Endodermal cell (in vitro differentiated cells): ENCODE results near the gene RTRAF. TPM values are rescaled to one million over a fixed set of nuclear protein-coding genes. Genes with fewer than 3 reads are reported as not detected.

Experiments used
- DNase-seq: peaks from one replicate; pipeline ENCODE4 v3.0.0-alpha.2; 2017
- H3K27ac ChIP-seq: 2 replicates; pipeline ENCODE4 v1.5.1; 2013; ENCODE audit warnings: mild to moderate bottlenecking, low read depth, low read length, moderate library complexity
- H3K27me3 ChIP-seq: 2 replicates; pipeline ENCODE4 v1.6.1; 2013; ENCODE audit warnings: mild to moderate bottlenecking, low read length, moderate library complexity; ENCODE audit not compliant: insufficient read depth, control insufficient read depth, poor library complexity, severe bottlenecking
- H3K36me3 ChIP-seq: 2 replicates; pipeline ENCODE4 v1.7.0; 2013; ENCODE audit warnings: mild to moderate bottlenecking, low read length, moderate library complexity; ENCODE audit not compliant: control insufficient read depth, insufficient read depth
- H3K4me1 ChIP-seq: one replicate; pipeline ENCODE4 v1.7.0; 2013; ENCODE audit warnings: low read length; ENCODE audit not compliant: control insufficient read depth, insufficient read depth
- H3K4me3 ChIP-seq: 2 replicates; pipeline ENCODE4 v1.5.1; 2013; ENCODE audit warnings: mild to moderate bottlenecking, low read length, moderate library complexity
- H3K9ac ChIP-seq: 2 replicates; pipeline ENCODE4 v1.6.1; 2013; ENCODE audit warnings: mild to moderate bottlenecking, low read length, moderate library complexity; ENCODE audit not compliant: poor library complexity, severe bottlenecking; ENCODE audit errors: extremely low read depth
- H3K9me3 ChIP-seq: 2 replicates; pipeline ENCODE4 v1.6.1; 2013; ENCODE audit warnings: mild to moderate bottlenecking, low read length, moderate library complexity; ENCODE audit not compliant: control insufficient read depth
- H3K27ac Mint-ChIP-seq: 2 replicates; pipeline ENCODE4 v1.8.0; 2020; ENCODE audit warnings: mixed read lengths
- H3K27me3 Mint-ChIP-seq: 2 replicates; pipeline ENCODE4 v1.8.0; 2021; ENCODE audit warnings: mild to moderate bottlenecking, mixed read lengths; ENCODE audit not compliant: insufficient read depth
- H3K36me3 Mint-ChIP-seq: 2 replicates; pipeline ENCODE4 v1.8.0; 2020; ENCODE audit warnings: low read depth, mixed read lengths
- H3K4me1 Mint-ChIP-seq: 2 replicates; pipeline ENCODE4 v1.8.0; 2020; ENCODE audit warnings: mixed read lengths
- H3K4me3 Mint-ChIP-seq: 2 replicates; pipeline ENCODE4 v1.8.0; 2020; ENCODE audit warnings: mild to moderate bottlenecking, moderate library complexity, mixed read lengths
- H3K9me3 Mint-ChIP-seq: 2 replicates; pipeline ENCODE4 v1.8.0; 2020; ENCODE audit warnings: mild to moderate bottlenecking, mixed read lengths
- WGBS, 2 experiments: methylation state at CpG; one replicate each; pipeline versions ENCODE4 v1.1.5 to v1.1.7; 2013; ENCODE audit warnings: missing lambda C conversion rate in 2 of 2, mixed read lengths in 1 of 2; ENCODE audit not compliant: insufficient coverage in 1 of 2, insufficient read length in 1 of 2; 5-methylcytosine and 5-hydroxymethylcytosine counted together
- total RNA-seq, 2 donors: library from RNA; stranded (reverse); fragmentation: NEBNext Ultra II Directional in 1 of 2; extraction: Animal tissue kit (Norgen Biotek cat#: 25700) in 1 of 2; gene quantifications; 2 replicates in 1 of 2; 3 replicates in 1 of 2; pipeline ENCODE4 v1.2.1, GENCODE V29; 2021
- TF ChIP-seq, protein P1 (sequence below): fragments of 200-600 bp; sonication (generic); conservative IDR thresholded peaks from 2 replicates; pipeline ENCODE4 v1.5.0; 2021; ENCODE audit warnings: antibody characterized with exemption, mild to moderate bottlenecking

RTRAF gene
- total RNA-seq, 2 donors from 2014 or later: 284 to 307 TPM

DNA sequence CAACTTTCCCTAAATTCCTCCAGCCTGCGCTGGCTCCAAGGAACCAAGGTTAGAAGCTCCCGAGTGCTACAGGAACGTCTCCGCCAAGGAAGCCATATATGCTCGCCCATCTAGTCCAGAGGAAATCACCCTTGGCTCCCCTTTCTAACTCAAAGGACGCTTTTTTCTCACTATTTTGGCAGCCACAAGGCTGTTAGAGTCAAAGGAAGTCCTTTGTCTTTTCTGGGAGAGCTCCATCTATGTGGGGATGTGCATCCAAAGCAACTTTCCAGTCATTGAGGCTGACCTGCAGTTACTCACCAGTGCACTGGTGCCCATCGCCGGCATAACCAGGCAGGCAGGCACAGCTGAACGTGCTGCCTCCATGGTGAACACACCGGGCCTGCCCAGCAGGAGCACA is 37.6 kb downstream of the RTRAF start:
- no peak overlapping the region for H3K27ac Mint-ChIP-seq
- TF ChIP-seq, protein P1, sequence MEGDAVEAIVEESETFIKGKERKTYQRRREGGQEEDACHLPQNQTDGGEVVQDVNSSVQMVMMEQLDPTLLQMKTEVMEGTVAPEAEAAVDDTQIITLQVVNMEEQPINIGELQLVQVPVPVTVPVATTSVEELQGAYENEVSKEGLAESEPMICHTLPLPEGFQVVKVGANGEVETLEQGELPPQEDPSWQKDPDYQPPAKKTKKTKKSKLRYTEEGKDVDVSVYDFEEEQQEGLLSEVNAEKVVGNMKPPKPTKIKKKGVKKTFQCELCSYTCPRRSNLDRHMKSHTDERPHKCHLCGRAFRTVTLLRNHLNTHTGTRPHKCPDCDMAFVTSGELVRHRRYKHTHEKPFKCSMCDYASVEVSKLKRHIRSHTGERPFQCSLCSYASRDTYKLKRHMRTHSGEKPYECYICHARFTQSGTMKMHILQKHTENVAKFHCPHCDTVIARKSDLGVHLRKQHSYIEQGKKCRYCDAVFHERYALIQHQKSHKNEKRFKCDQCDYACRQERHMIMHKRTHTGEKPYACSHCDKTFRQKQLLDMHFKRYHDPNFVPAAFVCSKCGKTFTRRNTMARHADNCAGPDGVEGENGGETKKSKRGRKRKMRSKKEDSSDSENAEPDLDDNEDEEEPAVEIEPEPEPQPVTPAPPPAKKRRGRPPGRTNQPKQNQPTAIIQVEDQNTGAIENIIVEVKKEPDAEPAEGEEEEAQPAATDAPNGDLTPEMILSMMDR: no peak

GRCh38 chr14:52029881-52030280 is 40.5 kb downstream of the RTRAF start:
- H3K9me3 ChIP-seq: peaks cover under 1% of the 10 kb centered on the region
- H3K9me3 Mint-ChIP-seq: no peaks in the 10 kb centered on the region
- H3K4me1 Mint-ChIP-seq: peaks cover 17% of the 10 kb centered on the region
- H3K27ac ChIP-seq: no peak overlapping the region
- TF ChIP-seq, protein P1: no peak
- no peaks in the 10 kb centered on the region for H3K27me3 Mint-ChIP-seq
- no peak for DNase-seq
- H3K36me3 Mint-ChIP-seq: no peaks in the 10 kb centered on the region
- WGBS, 2 experiments: 95% methylated on average over 1 of the region's 1 CpG; no CpG with 5 or more reads in 1 of the 2 experiments
- no peaks in the 10 kb centered on the region for H3K36me3 ChIP-seq
- H3K4me3 Mint-ChIP-seq: no peak overlapping the region
- no peaks in the 10 kb centered on the region for H3K27me3 ChIP-seq
- no peak overlapping the region for H3K27ac Mint-ChIP-seq
- H3K4me3 ChIP-seq: no peak overlapping the region
- no peak overlapping the region for H3K9ac ChIP-seq
- H3K4me1 ChIP-seq: no peaks in the 10 kb centered on the region

More for the DNA sequence above, 37.6 kb downstream of the RTRAF start:
- DNase-seq: no peak
- H3K4me3 ChIP-seq: no peak overlapping the region
- peaks cover 15% of the 10 kb centered on the region for H3K9me3 ChIP-seq
- no peaks in the 10 kb centered on the region for H3K27me3 ChIP-seq
- WGBS, 2 experiments: 93 to 94% methylated on average over 8 to 10 of the region's 10 CpGs
- no peaks in the 10 kb centered on the region for H3K27me3 Mint-ChIP-seq
- no peaks in the 10 kb centered on the region for H3K4me1 ChIP-seq
- peaks cover 23% of the 10 kb centered on the region for H3K4me1 Mint-ChIP-seq
- no peaks in the 10 kb centered on the region for H3K36me3 ChIP-seq
- no peak overlapping the region for H3K9ac ChIP-seq
- no peak overlapping the region for H3K27ac ChIP-seq
- no peak overlapping the region for H3K4me3 Mint-ChIP-seq
- no peaks in the 10 kb centered on the region for H3K36me3 Mint-ChIP-seq
- peaks cover 7% of the 10 kb centered on the region for H3K9me3 Mint-ChIP-seq

DNA sequence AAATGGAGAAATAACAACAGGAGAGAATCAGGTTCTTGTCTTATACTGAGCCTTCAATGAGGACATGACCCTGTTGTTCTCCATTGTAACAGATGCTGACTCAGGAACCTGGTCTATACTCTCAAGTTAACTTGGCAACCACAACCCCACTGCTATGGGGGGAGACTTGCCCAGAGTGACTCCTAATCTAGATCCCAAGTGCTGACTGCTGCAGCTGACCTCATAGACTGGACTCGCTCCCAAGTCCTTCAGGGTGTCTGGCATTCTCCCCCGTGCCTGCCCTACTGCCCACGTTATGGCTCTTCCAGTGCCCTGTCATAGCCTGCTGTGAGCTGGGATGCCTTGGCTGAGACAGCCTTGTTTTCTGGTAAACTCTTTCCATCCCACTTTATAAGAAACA is 42.4 kb downstream of the RTRAF start:
- H3K9ac ChIP-seq: no peak overlapping the region
- Mint-ChIP-seq H3K9me3 (no peaks in the 10 kb centered on the region), H3K27ac (no peak overlapping the region), H3K4me1 (peaks cover 6% of the 10 kb centered on the region), H3K36me3 (no peaks in the 10 kb centered on the region), H3K27me3 (no peaks in the 10 kb centered on the region), H3K4me3 (no peak overlapping the region)
- H3K4me1 ChIP-seq: no peaks in the 10 kb centered on the region
- TF ChIP-seq, protein P1: no peak
- 88 to 93% methylated on average over 2 to 3 of the region's 3 CpGs for WGBS, 2 experiments
- no peaks in the 10 kb centered on the region for H3K36me3 ChIP-seq
- H3K4me3 ChIP-seq: no peak overlapping the region
- H3K27ac ChIP-seq: no peak overlapping the region
- no peak for DNase-seq
- no peaks in the 10 kb centered on the region for H3K27me3 ChIP-seq
- no peaks in the 10 kb centered on the region for H3K9me3 ChIP-seq
